HG03066 (cell line): ENCODE results near the gene ZFAND5.

Experiments
- ATAC-seq: cut with Tn5 transposase; IDR thresholded peaks from one replicate; pipeline ENCODE4 v1.9.1; 2021; ENCODE audit warnings: low read depth; ENCODE audit not compliant: unreplicated experiment

ZFAND5 gene

GRCh38 chr9:72363908-72364678, 915 bp downstream of the ZFAND5 start:
- ATAC-seq, result peak; percentile 40

DNA sequence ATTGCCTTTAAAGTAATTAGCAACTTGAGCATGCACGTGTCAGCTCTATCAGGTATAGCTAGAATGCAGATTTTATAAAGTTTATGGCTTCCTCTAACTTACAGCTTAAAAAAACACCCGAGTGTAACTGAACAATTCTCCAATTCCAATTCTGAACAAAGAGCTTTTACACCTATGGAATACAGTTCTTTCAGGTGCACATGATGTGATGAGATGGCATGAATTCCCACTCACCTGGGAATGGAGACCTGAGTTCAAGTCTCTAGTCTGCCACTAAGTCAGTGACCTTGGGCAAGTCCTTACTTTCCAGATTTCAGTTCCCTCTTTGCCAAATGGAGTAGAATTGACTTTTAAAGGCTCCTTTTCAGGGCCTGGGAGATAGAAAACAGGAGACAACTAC, 1.8 kb downstream of the ZFAND5 start:
- ATAC-seq, result no peak

GRCh38 chr9:72362680-72363139, 2.3 kb downstream of the ZFAND5 start:
- peak; percentile 33 for ATAC-seq

DNA sequence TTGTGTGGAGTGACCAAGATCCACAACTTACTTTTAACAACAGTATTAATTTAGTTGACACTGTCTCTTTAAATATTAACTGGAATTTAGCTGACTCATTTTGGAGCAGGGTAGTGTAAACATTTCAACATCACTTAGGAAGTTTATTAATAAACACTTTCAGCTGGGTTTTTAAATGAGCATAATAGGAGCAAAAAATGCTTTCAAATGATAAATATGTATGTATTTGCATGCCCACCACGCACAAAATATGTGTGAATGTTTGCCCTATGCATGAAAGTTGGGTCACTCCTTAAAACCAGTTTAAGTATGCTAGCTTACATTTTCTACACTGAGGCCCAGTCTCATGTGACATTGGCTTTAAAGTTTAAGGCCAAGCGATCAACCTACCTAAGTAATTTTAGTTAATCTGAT, 2.9 kb downstream of the ZFAND5 start:
- no peak for ATAC-seq

DNA sequence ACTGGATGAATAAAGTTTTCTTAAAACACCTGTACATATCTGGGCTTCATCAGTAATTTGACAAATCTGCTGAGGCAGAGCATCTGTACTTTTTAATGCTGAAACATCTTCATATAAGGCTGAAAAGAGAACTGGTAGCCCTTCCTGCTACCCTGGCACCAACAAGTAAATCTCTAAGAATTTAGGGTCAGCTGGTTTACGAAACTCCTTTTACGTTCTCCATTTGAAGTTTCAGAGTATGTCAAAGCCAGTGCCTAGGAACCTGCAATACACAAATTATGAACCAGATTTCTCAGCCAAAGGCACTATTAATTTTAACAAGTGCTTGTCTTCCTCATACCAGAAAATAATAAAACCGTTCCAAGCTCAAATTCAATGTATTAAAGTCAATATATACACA, 3.8 kb downstream of the ZFAND5 start:
- ATAC-seq, result no peak

- no peak for ATAC-seq
Measured at GRCh38 chr9:72360324-72360723, 4.7 kb downstream of the ZFAND5 start.

GRCh38 chr9:72356041-72356582, 8.9 kb downstream of the ZFAND5 start:
- no peak for ATAC-seq

DNA sequence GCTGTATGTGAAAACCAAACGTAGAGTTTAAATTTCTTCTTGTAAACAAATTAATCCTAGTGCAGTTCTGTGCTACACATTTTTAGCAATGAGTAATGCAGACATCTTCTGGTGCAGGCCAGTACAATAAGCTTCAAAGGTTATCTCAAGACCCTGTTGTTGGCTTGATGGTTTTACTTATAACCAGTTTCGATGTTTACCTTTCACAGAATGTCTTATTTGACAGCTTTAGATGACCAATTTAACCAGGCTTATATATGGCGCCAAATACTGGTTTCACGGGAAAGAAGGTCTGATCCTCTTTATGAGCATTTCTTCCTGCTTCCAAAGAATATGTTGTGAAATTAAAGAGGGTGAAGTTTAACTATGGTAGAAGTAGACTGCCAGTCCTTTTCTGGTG, 9.9 kb downstream of the ZFAND5 start:
- ATAC-seq, result no peak

- ATAC-seq, result no peak
Measured at GRCh38 chr9:72354704-72355103, 10.3 kb downstream of the ZFAND5 start.

DNA sequence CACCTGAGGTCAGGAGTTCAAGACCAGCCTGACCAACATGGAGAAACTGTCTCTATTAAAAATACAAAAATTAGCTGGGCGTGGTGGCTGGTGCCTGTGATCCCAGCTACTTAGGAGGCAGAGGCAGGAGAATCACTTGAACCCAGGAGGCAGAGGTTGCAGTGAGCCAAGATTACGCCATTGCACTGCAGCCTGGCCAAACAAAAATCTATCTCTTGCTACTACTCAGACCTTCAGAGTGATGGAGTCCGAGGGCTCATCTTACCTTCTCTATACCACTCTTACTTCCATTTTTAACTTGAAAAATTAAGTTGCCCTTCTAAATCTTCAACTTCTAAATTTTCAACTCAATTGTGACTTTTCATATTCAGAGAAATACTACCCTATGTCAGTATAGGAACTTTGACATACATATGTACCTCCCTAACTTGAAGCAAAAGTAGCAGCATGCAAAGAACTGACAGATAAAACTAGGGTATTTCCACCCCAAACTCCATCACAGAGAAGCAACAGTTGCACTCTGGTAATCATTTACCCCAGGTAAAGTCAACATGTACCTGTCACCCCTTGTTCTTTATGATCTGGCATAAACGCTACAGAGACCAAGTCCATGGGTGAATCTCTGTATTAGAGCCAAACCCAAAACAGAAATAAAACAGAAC, 11.4 kb downstream of the ZFAND5 start:
- no peak for ATAC-seq

DNA sequence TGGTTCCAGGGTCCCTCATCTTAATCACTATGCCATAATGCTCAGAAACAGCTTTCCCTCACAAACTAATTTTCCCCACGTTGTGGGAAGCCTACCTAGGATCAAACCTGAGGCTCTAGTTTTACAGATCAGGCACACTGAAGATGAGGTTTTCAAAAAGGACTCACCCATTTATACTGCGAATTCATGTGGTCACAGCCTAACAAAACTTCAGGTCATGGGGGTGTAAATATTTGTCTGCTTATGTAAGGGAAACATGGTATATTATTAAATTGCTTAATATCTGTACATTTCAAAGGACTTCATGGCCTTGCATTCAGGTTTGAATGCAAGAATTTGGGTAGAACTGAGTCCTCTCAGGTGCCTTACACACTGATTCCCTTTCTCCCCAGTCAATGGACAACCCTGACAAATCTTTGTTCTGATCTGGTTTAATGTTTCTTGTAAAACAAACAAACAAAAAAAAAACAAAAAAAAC, 12.1 kb downstream of the ZFAND5 start:
- ATAC-seq, result no peak

DNA sequence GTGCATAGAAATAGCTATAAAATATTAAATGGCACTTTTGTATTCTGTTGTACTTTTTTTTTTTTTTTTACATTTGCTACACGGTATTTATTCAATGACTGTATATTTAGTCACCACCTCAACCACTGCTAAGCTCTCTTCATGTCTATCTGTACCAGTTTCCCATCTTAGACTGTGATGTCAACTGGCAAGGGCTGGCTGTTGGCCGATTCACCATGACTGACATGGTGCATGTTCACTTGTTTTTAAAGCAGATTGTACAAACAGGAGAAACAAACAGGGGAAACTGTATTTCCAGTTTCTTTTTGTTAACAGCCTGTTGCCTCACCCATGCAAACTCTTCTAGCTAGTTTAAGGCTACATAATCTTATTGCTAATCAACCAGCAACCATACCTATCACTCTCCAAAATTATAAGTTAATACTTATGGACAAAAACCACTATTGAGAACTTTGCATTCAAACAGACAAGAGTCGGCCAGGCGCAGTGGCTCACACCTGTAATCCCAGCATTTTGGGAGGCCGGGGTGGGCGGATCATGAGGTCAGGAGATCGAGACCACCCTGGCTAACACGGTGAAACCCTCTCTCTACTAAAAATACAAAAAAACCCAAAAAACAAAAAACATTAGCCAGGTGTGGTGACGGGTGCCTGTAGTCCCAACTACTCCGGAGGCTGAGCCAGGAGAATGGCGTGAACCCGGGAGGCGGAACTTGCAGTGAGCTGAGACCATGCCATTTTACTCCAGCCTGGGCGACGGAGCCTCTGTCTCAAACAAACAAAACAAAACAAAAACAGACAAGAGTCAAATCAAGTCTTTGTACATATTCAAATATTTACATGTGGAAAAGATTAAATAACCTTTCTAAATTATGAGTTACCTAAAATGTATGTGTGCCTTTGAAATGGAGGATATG, 13.2 kb downstream of the ZFAND5 start:
- no peak for ATAC-seq

- ATAC-seq, result no peak
Measured at GRCh38 chr9:72349911-72350310, 15.1 kb downstream of the ZFAND5 start.

DNA sequence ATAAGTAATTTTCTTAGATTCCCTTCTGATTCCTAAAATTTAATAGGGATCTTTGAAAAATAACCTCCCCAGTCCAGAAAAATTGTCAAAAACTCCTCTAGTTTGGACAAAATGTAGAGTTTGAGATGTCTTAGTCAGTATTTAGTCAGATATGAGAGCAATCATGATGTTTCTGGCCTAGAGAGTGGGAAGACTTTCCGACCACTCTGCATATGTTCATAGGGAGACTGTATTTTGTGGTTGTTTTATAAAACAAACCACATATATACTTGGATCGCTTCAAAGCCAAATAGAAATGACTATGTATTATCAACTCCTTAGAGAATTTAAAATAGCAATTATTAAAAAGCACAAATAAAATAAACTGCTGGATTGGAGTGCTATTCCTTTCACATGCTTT, 15.8 kb downstream of the ZFAND5 start:
- ATAC-seq, result no peak

DNA sequence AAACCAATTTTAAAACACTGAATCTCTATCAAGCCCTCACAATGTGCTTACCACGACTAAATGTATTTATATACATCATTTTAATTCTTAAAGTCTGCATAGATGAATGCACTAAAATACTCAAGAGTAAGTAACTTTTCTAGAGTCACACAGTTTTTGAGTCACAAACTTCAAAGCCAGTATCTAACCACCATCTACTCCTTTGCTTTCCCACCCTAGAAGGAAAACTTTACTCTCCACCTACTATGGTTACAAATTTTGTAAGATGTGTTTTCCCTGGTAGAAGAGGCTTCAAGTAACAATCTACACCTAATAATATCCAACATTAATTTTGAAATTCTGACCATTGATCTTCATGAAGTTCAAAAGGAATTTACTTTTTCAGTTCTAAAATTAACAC, 18.7 kb downstream of the ZFAND5 start:
- no peak for ATAC-seq

GRCh38 chr9:72338631-72339030, 26.4 kb downstream of the ZFAND5 start:
- no peak for ATAC-seq

- ATAC-seq, result no peak
Measured at GRCh38 chr9:72337286-72337685, 27.7 kb downstream of the ZFAND5 start.

DNA sequence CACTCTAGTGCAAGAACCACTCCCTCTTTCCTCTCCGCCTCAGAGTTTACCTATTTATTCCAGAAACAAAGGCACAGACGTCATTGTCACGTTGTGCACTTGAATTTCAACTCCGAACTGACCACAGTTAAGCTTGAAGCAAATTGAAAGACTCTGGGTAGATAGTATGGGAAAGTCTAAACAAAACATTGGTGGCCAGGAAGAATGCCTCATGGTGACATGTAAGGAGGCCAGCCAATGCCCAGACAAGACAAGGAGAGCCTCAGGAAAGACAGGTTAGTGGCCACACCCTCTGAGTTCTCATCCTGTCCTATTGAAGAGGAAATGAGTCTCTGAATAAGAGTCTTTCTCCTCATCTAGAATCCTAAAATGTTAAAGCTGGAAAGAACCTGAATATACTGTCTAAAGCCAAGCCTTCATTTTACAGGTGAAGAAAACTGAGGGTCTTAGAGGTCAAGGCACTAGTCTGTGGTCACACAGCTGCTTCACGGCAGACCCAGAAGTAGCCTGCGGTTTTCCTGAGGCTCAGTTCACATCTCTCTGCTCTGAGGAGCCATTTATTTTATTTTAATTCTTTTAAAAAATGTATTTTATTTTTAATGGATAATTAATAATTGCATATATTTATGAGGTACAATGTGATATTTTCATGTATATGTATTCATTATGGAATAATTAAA, 30.2 kb downstream of the ZFAND5 start:
- no peak for ATAC-seq

DNA sequence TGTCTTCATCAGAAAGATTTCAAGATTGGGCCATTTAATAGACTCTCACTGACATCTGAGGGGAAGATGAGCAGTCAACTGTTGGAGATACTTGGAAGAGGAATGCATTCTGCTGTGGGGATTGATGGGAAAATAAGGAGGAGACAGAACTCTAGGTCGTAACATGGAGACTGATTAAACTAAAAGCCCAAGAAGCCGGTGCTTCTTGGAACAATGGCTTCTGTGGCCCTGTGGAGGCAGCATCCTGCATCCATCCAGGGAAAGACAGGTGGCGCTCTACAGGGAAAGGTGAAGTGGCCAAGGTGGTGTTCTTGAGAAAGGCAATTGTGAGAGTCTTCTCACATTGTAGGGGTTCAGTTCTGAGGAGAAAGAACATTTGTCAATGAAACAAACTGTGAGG, 31.3 kb downstream of the ZFAND5 start:
- ATAC-seq, result no peak

GRCh38 chr9:72333197-72333596, 31.8 kb downstream of the ZFAND5 start:
- no peak for ATAC-seq
